Measurements from ENCODE around the gene UBXN1.

Gene UBXN1

DNA sequence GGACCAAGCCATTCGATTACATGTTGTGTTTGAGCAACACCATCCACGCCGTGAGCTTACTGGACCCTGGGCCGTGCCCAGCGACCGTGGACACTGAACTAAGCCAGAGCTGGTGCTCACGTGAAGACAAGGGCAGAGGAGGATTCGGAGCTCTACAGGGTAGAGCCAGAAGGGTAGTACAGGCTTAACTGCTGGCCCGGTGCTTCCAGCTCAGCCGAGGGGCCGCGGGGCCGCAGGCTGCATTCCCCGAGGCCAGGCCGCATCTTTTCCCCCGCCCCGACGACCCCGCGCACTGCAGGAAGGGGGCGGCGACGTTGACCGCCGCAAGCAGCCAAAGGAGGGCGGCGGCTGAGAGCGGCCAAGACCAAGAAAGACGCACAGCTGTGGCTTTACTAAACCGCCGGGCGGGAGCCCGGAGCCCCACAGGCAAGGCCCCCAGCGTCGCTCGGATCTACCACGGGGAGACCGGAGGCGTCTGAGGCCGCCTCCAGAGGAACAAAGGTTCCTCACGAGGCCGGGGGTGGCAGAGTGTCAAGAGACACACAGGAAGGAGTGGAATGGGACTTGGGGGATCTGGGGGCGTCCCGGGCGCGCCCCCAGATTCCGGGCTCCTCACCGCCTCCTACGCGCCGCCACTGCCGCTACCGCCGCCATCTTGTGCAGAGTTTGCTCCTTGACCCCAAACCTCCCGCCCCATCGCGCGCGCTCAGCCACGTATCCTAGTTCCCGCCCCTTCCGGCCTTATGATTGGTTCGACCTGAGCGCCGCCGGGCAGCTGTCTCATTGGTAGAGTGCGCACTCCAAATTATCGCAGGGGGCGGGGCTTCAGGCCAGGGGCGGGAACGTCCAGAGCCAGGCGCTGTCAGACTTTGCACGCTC lies 32.7 kb downstream of the UBXN1 start, which contains the start of gene GANAB:
Gene GANAB (minus strand): TSS at position 668 of the 879 bp plus-strand sequence. CDS start 14 bp downstream, at position 654.
- DNase-seq (ENCODE audit: low spot score): peak; percentile 99

DNA sequence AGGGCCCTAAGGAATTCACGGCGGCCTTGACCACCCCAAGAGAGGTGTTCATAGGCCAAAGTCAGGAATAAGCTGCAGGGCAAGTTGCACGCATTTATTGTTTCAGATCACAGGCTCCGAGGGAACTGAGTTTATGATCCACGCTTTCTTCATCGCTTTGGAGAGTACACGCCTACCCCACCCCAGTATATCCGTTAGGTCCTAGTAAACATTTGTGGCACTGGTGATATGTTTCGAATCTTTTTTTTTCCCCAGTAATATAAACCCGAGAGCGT lies 33.3 kb downstream of the UBXN1 start:
- no peak for DNase-seq (ENCODE audit: low spot score)

DNA sequence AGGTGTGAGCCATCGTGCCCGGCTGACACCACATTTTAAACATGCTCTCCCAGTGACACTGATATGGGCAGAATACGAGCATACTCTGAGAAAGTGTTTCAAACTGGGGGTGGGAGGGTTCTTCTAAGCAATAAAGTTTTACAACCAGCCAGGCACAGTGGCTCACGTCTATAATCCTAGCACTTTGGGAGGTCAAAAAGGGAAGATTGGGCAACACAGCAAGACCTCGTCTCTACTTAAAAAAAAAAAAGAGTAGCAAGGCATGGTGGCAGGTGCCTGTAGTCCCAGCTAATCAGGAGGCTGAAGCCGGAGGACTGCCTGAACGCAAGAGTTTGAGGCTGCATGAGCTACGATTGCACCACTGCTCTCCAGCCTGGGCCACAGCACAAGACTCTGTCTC lies 34.7 kb downstream of the UBXN1 start:
- no peak for DNase-seq (ENCODE audit: low spot score)

DNA sequence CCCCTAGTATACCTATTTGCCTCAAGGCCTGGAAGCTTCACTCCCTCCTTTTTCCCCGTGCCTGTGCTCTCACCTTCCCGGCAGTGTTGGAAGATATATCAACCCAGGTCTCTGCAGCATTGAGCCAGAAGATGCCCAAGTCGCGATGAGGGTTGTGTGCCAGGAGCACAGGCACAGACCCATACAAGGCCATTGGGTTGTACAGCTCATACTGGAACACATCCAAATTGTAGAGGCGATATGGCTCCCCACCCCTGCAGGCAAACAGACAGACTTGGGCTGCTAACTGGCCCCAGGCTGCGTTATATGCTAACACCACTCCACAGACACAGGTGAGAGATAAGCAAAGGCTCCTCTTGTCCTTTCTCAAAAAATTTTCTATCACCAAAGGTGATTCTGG lies 46.4 kb downstream of the UBXN1 start:
- DNase-seq (ENCODE audit: low spot score): no peak

DNA sequence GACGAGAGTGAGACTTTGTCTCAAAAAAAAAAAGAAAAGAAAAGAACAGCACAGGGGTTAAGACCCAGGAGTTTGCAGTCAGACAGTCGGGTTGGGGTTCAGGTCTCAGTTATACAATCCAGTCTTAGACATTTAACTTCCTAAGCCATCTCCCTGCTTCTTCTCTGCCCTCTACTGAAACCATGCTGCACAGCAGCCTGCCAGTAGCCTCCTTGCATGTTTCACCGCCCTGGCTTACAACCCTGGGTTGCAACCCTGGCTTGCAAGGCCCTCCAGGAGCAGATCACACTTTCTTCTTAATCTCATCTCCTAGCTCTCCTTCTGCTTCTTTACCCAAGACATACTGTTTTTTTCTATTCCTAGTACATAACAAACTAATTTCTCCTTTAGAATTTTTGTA lies 51.2 kb downstream of the UBXN1 start:
- DNase-seq (ENCODE audit: low spot score): no peak

Data from CD4-positive, alpha-beta T cell treated with Interleukin-2 at 100 ng/mL for 4 hours (primary cell).